Smooth muscle cell (in vitro differentiated cells): ENCODE measurements around the gene DTHD1. TPM values are rescaled to one million over a fixed set of nuclear protein-coding genes. Genes with fewer than 3 reads are reported as not detected.

Experiments used
- DNase-seq: peaks from one replicate; lab custom pipeline; 2025; ENCODE audit not compliant: unreplicated experiment; lab: John Stamatoyannopoulos, UW
- H2AFZ ChIP-seq: fragments of 200-600 bp; sonication (generic); 2 replicates; pipeline ENCODE4 v1.6.0; 2016; ENCODE audit warnings: antibody characterized with exemption, low read depth, mild to moderate bottlenecking
- H3F3A ChIP-seq: fragments of 200-600 bp; sonication (generic); 2 replicates; pipeline ENCODE4 v1.6.0; 2017; ENCODE audit warnings: antibody characterized with exemption, low read depth
- H3K27ac ChIP-seq: fragments of 200-600 bp; sonication (generic); 2 replicates; pipeline ENCODE4 v1.5.1; 2016; ENCODE audit warnings: low read depth, mild to moderate bottlenecking
- H3K27me3 ChIP-seq: fragments of 200-600 bp; sonication (generic); 2 replicates; pipeline ENCODE4 v1.6.1; 2016; ENCODE audit warnings: low read depth, mild to moderate bottlenecking
- H3K36me3 ChIP-seq: fragments of 200-600 bp; sonication (generic); 2 replicates; pipeline ENCODE4 v1.5.1; 2016; ENCODE audit warnings: low read depth
- H3K4me1 ChIP-seq: fragments of 200-600 bp; sonication (generic); 2 replicates; pipeline ENCODE4 v1.5.1; 2016; ENCODE audit warnings: low read depth
- H3K4me2 ChIP-seq: fragments of 200-600 bp; sonication (generic); 2 replicates; pipeline ENCODE4 v1.6.0; 2016; ENCODE audit warnings: mild to moderate bottlenecking
- H3K4me3 ChIP-seq: fragments of 200-600 bp; sonication (generic); 2 replicates; pipeline ENCODE4 v1.5.1; 2016; ENCODE audit warnings: mild to moderate bottlenecking
- H3K79me2 ChIP-seq: fragments of 200-600 bp; sonication (generic); 2 replicates; pipeline ENCODE4 v1.6.0; 2016; ENCODE audit warnings: low read depth, mild to moderate bottlenecking
- H3K9ac ChIP-seq: fragments of 200-600 bp; sonication (generic); 2 replicates; pipeline ENCODE4 v1.6.0; 2016; ENCODE audit warnings: low read depth
- H3K9me3 ChIP-seq: fragments of 200-600 bp; sonication (generic); replicated peaks from 2 replicates; pipeline ENCODE4 v1.5.1; 2016; ENCODE audit warnings: low read depth
- H4K20me1 ChIP-seq: fragments of 200-600 bp; sonication (generic); 2 replicates; pipeline ENCODE4 v1.6.0; 2016; ENCODE audit warnings: low read depth
- WGBS: methylation state at CpG from one replicate; pipeline ENCODE4 v1.1.7; 2016; ENCODE audit warnings: low lambda C conversion rate; 5-methylcytosine and 5-hydroxymethylcytosine counted together
- polyA plus RNA-seq: library from polyadenylated mRNA; unstranded; fragments of >200 nt; fragmentation: Nextera tagmentation; extraction: Ambion mirVana; gene quantifications from 2 replicates; pipeline ENCODE4 v1.2.1, GENCODE V29; 2016
- total RNA-seq: library from RNA; depleted of rRNA; stranded (reverse); fragments of >200 nt; gene quantifications from 2 replicates; pipeline ENCODE4 v1.2.3, GENCODE V29; 2014
- TF ChIP-seq, protein P1 (sequence below): fragments of 200-600 bp; sonication (generic); IDR thresholded peaks from 2 replicates; pipeline ENCODE4 v1.5.1; 2017; ENCODE audit warnings: borderline replicate concordance, mild to moderate bottlenecking, antibody characterized with exemption; ENCODE audit not compliant: insufficient read depth, poor library complexity, severe bottlenecking

DTHD1 gene
- total and polyA plus RNA-seq, 2 experiments from 2014 or later = not detected

- Histone ChIP-seq H3K36me3 (no peaks in the 10 kb centered on the region), H2AFZ (no peak overlapping the region), H3K79me2 (no peaks in the 10 kb centered on the region), H3F3A (no peaks in the 10 kb centered on the region), H3K9ac (no peak overlapping the region), H3K4me2 (no peak overlapping the region), H3K4me3 (no peak overlapping the region), H3K27ac (no peak overlapping the region), H3K4me1 (no peaks in the 10 kb centered on the region), H4K20me1 (no peaks in the 10 kb centered on the region), H3K9me3 (no peaks in the 10 kb centered on the region), H3K27me3 (no peaks in the 10 kb centered on the region)
- DNase-seq = no peak
- TF ChIP-seq, protein P1, sequence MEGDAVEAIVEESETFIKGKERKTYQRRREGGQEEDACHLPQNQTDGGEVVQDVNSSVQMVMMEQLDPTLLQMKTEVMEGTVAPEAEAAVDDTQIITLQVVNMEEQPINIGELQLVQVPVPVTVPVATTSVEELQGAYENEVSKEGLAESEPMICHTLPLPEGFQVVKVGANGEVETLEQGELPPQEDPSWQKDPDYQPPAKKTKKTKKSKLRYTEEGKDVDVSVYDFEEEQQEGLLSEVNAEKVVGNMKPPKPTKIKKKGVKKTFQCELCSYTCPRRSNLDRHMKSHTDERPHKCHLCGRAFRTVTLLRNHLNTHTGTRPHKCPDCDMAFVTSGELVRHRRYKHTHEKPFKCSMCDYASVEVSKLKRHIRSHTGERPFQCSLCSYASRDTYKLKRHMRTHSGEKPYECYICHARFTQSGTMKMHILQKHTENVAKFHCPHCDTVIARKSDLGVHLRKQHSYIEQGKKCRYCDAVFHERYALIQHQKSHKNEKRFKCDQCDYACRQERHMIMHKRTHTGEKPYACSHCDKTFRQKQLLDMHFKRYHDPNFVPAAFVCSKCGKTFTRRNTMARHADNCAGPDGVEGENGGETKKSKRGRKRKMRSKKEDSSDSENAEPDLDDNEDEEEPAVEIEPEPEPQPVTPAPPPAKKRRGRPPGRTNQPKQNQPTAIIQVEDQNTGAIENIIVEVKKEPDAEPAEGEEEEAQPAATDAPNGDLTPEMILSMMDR = no peak
- 91% methylated on average over 1 of the region's 1 CpG for WGBS
These were observed 49.4 kb downstream of the DTHD1 start for GRCh38 chr4:36330796-36331195.

DNA sequence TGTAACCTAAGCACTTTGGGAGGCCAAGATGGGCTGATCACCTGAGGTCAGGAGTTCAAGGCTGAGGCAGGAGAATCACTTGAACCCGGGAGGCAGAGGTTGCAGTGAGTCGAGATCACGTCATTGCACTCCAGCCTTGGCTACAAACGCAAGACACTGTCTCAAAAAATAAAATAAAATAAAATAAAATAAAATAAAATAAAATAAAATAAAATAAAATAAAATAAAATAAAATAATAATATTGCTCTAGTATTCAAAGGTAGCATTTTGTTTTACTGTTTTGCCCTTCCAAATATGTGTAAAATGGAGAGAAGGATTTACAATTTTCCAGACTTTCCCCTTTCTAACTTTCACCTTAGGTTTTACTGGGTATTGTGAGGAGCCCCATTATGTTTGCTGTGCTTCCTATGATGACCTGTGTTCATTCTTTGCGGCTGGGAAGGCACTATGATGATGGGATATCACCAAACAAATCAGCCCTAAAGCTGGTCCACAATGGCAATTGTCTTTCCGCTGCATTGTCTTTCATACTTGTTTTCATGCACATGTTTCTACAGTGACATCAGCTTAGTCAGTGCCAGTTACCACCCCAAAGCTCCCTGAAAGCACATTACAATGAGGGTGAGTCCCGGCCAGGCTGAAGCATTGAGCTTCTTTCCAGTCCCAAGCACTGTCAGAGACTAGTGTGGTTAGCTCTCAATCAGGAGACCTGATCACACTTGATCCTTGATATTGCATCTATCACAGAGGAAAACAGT lies 50.8 kb downstream of the DTHD1 start:
- Histone ChIP-seq H3K4me3 (no peak overlapping the region), H3K9ac (no peak overlapping the region), H3K36me3 (no peaks in the 10 kb centered on the region), H3K79me2 (no peaks in the 10 kb centered on the region), H4K20me1 (no peaks in the 10 kb centered on the region), H3F3A (no peaks in the 10 kb centered on the region), H3K27ac (no peak overlapping the region), H3K9me3 (no peaks in the 10 kb centered on the region), H3K4me1 (no peaks in the 10 kb centered on the region), H3K27me3 (no peaks in the 10 kb centered on the region), H2AFZ (no peak overlapping the region), H3K4me2 (no peak overlapping the region)
- TF ChIP-seq, protein P1 = no peak
- WGBS = 86% methylated on average over 7 of the region's 7 CpGs
- DNase-seq = no peak

DNA sequence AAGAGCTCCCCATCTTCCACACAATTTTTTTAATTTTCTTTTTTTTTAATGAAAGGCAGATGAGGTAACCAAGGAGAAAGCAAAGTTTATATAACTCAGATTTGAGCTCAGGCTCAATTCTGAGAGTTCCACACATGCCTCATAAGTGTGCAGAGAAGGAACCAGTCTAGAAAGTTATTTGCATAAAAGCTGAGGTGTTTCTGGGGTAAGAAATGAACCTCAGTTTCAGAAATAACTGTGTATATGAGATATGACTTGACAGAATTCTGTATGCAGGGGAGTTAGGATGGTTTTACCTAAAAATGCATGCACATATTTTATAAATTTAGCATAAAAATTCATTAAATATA lies 51.3 kb downstream of the DTHD1 start:
- Histone ChIP-seq H3K9me3 (no peaks in the 10 kb centered on the region), H3F3A (no peaks in the 10 kb centered on the region), H3K79me2 (no peaks in the 10 kb centered on the region), H3K4me1 (no peaks in the 10 kb centered on the region), H3K9ac (no peak overlapping the region), H2AFZ (no peak overlapping the region), H3K36me3 (no peaks in the 10 kb centered on the region), H4K20me1 (no peaks in the 10 kb centered on the region), H3K27me3 (no peaks in the 10 kb centered on the region), H3K4me3 (no peak overlapping the region), H3K27ac (no peak overlapping the region), H3K4me2 (no peak overlapping the region)
- TF ChIP-seq, protein P1 = no peak
- DNase-seq = no peak

DNA sequence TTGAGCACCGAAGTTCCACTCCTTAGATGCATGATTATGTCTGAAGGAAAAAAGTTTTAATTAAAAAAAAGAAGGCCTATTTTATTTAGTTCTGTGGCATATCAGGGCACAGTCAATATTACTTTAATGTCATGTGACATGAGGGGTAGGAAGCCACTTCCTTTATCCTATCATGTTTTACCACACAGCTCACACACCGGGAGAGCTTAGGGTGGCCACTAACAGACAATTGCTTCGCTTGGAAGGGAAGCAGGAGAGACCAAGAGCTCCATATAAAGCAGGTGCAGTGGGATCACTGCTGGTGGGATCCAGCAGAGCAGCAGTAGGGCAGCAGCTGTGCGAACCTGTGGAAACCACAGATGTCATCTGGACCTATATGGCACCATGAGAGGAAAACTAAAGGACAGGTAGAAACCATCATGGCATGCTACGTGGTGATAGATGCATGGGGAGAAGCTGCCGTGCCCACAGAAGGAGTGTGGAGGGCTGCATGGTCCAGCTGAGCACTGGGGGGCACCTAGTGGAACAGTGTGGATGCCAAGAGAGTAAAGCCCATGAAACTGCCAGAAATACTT lies 52.0 kb downstream of the DTHD1 start:
- no peaks in the 10 kb centered on the region for H3K79me2 ChIP-seq
- H3K27ac ChIP-seq = no peak overlapping the region
- H3K27me3 ChIP-seq = no peaks in the 10 kb centered on the region
- no peak overlapping the region for H3K4me2 ChIP-seq
- no peaks in the 10 kb centered on the region for H4K20me1 ChIP-seq
- no peaks in the 10 kb centered on the region for H3K4me1 ChIP-seq
- TF ChIP-seq, protein P1 = no peak
- H3K4me3 ChIP-seq = no peak overlapping the region
- no peaks in the 10 kb centered on the region for H3F3A ChIP-seq
- no peaks in the 10 kb centered on the region for H3K36me3 ChIP-seq
- DNase-seq = no peak
- WGBS = 88% methylated on average over 6 of the region's 6 CpGs
- no peak overlapping the region for H2AFZ ChIP-seq
- no peaks in the 10 kb centered on the region for H3K9me3 ChIP-seq
- no peak overlapping the region for H3K9ac ChIP-seq
